ENCODE results near the gene SAFB. TPM values are rescaled to one million over a fixed set of nuclear protein-coding genes. Genes with fewer than 3 reads are reported as not detected.

Gene SAFB
- total RNA-seq, 1 experiment from 2014 or later: 143 TPM

- TF ChIP-seq MAX (IDR thresholded peaks at IDR 0.05): peak; percentile 92
- TF ChIP-seq FOSL1 (IDR thresholded peaks at IDR 0.05; ENCODE audit: low read depth): no peak
- TF ChIP-seq EZH2 (IDR thresholded peaks at IDR 0.05): no peak
- TF ChIP-seq EGR1 (IDR thresholded peaks at IDR 0.05; ENCODE audit: low read depth): no peak
- no peak for TF ChIP-seq RAD21 (IDR thresholded peaks at IDR 0.05; ENCODE audit: low read depth)
- peak; percentile 47; the same call in 1 of the 2 replicates for TF ChIP-seq CBX3 (IDR thresholded peaks at IDR 0.05; ENCODE audit: low read depth)
Observed at GRCh38 chr19:5690125-5690954, 67.5 kb downstream of the SAFB start, which contains the start of gene RPL36 (continued).

- Histone ChIP-seq H3K9ac (ENCODE audit: low read length) (peak overlapping the region; percentile 100), H3K79me2 (ENCODE audit: insufficient read depth, low read length) (peaks cover 57% of the 10 kb centered on the region), H3K27me3 (ENCODE audit: insufficient read depth, low read length) (no peaks in the 10 kb centered on the region), H3K4me2 (ENCODE audit: low read length) (peak overlapping the region; percentile 92), H2AFZ (ENCODE audit: low read depth, low read length, poor library complexity, severe bottlenecking) (no peak overlapping the region), H4K20me1 (ENCODE audit: insufficient read depth) (peaks cover 17% of the 10 kb centered on the region; the same call in 1 of the 2 replicates), H3K4me3 (replicated peaks in 1 of 2; ENCODE audit: low read depth in 1 of 2, low read length in 2 of 2) (peak overlapping the region; percentile 85 to 99), H3K4me1 (ENCODE audit: control insufficient read depth in 1 of 2, insufficient read depth in 2 of 2, low read length in 2 of 2) (peaks cover 10 to 44% of the 10 kb centered on the region in 2 experiments; a peak in 3 of 4 replicates), H3K27ac (ENCODE audit: low read depth, low read length) (peak overlapping the region; percentile 93), H3K36me3 (ENCODE audit: control insufficient read depth in 1 of 2, insufficient read depth in 2 of 2, low read length in 2 of 2) (peaks cover 10 to 56% of the 10 kb centered on the region in 2 experiments; a peak in 2 of 4 replicates), H3K9me3 (ENCODE audit: control insufficient read depth in 1 of 2, insufficient read depth in 1 of 2, low read depth in 1 of 2, low read length in 2 of 2) (no peaks in the 10 kb centered on the region), H3K9me2 (ENCODE audit: insufficient read depth) (no peaks in the 10 kb centered on the region)
- CTCF ChIA-PET: no interaction called here
- POLR2A ChIA-PET: interaction anchor here (0.6 to 1.4 kb wide), 4 partner anchors 22 to 69 kb away, joined by 3 to 6 read pairs (median 4); partner anchors contain the start of genes CATSPERD, LONP1 and SAFB2
- DNase-seq (ENCODE audit: low read depth, low spot score) (no peak), ATAC-seq (no peak)
- intact Hi-C loops (cut with micrococcal nuclease): loop anchor here (2.0 kb wide), 1 partner anchor 100 kb away; the partner anchor contains the start of gene DUS3L
- TF ChIP-seq EGR1 (IDR thresholded peaks at IDR 0.05; ENCODE audit: low read depth): peak; percentile 79
- TF ChIP-seq CTCF (IDR thresholded peaks at IDR 0.05 in 2 of 3, conservative IDR thresholded peaks at IDR 0.05 in 1 of 3; ENCODE audit: borderline replicate concordance in 1 of 3, insufficient read depth in 1 of 3, low read depth in 2 of 3, low read length in 2 of 3): no peak
- TF ChIP-seq POLR2AphosphoS5 (IDR thresholded peaks at IDR 0.05; ENCODE audit: low read depth, low read length): peak; percentile 86
- peak; percentile 35; the same call in 1 of the 2 replicates for TF ChIP-seq SP1 (IDR thresholded peaks at IDR 0.05; ENCODE audit: low read depth)
- peak; percentile 78 for TF ChIP-seq SIN3A (IDR thresholded peaks at IDR 0.05; ENCODE audit: low read depth)
- TF ChIP-seq POLR2A (IDR thresholded peaks at IDR 0.05; ENCODE audit: borderline replicate concordance, extremely low read depth, insufficient read depth, insufficient read length): peak; percentile 17
- TF ChIP-seq YY1 (IDR thresholded peaks at IDR 0.05; ENCODE audit: extremely low read depth, insufficient replicate concordance, low read depth, low read length): no peak
- peak; percentile 35; the same call in 1 of the 2 replicates for TF ChIP-seq MAX (IDR thresholded peaks at IDR 0.05)
- TF ChIP-seq FOSL1 (IDR thresholded peaks at IDR 0.05; ENCODE audit: low read depth): no peak
- RAD21 ChIA-PET (ENCODE audit: low non-redundant PET in 1 of 2, low total read pairs in 2 of 2, uncharacterized antibody in 2 of 2, unreplicated experiment in 2 of 2): interaction anchor here in 1 of 2 experiments (0.6 kb wide), 1 partner anchor 13 kb away, joined by 3 read pairs; no protein-coding TSS in a partner anchor
- BruUV-seq (replicated peaks): TSS peak; percentile 85
Observed at GRCh38 chr19:5690955-5691821, 68.3 kb downstream of the SAFB start.
